B cell (primary cell): Measurements from ENCODE around the gene ATG3.

Experiments
- CTCF ChIP-seq: fragments of 200-600 bp; IDR thresholded peaks from one replicate; pipeline ENCODE4 v1.8.0; 2022; ENCODE audit warnings: antibody characterized with exemption, mild to moderate bottlenecking
- EZH2 ChIP-seq: IDR thresholded peaks from 2 replicates; pipeline ENCODE4 v1.6.1; 2012; ENCODE audit warnings: borderline replicate concordance, low read depth, mild to moderate bottlenecking, moderate library complexity, low read length; ENCODE audit not compliant: insufficient read depth, poor library complexity, severe bottlenecking

GRCh38 chr3:112568642-112569041, 6.9 kb upstream of the ATG3 start:
- TF ChIP-seq CTCF (no peak), EZH2 (no peak)
